ENCODE data around the gene TECPR1. TPM values are rescaled to one million over a fixed set of nuclear protein-coding genes. Genes with fewer than 3 reads are reported as not detected.
A peak's percentile ranks its signal among the peaks of the same experiment; 100 is the strongest.

Gene TECPR1
- total RNA-seq, 2 donors from 2014 or later, result 41.6 to 53.8 TPM

DNA sequence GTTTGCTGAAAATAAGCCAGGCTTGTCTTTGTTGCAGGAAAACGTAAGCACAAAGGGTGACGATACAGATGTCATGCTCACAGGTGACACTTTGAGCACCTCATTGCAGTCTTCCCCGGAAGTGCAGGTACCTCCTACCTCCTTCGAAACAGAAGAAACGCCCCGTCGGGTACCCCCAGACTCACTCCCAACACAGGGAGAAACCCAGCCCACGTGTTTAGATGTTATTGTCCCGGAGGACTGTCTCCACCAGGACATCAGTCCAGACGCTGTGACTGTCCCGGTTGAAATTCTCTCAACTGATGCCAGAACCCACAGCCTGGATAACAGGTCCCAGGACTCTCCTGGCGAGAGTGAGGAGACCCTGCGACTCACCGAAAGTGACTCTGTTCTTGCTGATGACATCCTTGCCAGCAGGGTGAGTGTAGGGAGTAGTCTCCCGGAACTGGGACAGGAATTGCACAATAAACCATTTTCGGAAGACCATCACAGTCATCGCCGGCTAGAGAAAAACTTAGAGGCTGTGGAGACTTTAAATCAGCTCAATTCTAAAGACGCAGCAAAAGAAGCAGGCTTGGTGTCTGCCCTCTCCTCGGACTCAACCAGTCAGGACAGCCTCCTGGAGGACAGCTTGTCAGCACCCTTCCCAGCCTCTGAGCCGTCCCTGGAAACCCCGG, 59.1 kb downstream of the TECPR1 start:
- Histone ChIP-seq H3K27me3 (replicated peaks; ENCODE audit: insufficient read depth) (no peaks in the 10 kb centered on the region), H3K27ac (no peak overlapping the region), H3K4me3 (no peak overlapping the region), H3K9me3 (no peaks in the 10 kb centered on the region), H3K36me3 (peaks cover 26% of the 10 kb centered on the region), H3K4me1 (ENCODE audit: control insufficient read depth in 1 of 2, low read depth in 2 of 2) (no peaks in the 10 kb centered on the region)
- ATAC-seq (ENCODE audit: insufficient number of reproducible peaks, low FRiP score, low read depth) (no peak), DNase-seq (ENCODE audit: low spot score) (no peak)
- TF ChIP-seq, protein P1, sequence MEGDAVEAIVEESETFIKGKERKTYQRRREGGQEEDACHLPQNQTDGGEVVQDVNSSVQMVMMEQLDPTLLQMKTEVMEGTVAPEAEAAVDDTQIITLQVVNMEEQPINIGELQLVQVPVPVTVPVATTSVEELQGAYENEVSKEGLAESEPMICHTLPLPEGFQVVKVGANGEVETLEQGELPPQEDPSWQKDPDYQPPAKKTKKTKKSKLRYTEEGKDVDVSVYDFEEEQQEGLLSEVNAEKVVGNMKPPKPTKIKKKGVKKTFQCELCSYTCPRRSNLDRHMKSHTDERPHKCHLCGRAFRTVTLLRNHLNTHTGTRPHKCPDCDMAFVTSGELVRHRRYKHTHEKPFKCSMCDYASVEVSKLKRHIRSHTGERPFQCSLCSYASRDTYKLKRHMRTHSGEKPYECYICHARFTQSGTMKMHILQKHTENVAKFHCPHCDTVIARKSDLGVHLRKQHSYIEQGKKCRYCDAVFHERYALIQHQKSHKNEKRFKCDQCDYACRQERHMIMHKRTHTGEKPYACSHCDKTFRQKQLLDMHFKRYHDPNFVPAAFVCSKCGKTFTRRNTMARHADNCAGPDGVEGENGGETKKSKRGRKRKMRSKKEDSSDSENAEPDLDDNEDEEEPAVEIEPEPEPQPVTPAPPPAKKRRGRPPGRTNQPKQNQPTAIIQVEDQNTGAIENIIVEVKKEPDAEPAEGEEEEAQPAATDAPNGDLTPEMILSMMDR (IDR thresholded peaks at IDR 0.05), result no peak

DNA sequence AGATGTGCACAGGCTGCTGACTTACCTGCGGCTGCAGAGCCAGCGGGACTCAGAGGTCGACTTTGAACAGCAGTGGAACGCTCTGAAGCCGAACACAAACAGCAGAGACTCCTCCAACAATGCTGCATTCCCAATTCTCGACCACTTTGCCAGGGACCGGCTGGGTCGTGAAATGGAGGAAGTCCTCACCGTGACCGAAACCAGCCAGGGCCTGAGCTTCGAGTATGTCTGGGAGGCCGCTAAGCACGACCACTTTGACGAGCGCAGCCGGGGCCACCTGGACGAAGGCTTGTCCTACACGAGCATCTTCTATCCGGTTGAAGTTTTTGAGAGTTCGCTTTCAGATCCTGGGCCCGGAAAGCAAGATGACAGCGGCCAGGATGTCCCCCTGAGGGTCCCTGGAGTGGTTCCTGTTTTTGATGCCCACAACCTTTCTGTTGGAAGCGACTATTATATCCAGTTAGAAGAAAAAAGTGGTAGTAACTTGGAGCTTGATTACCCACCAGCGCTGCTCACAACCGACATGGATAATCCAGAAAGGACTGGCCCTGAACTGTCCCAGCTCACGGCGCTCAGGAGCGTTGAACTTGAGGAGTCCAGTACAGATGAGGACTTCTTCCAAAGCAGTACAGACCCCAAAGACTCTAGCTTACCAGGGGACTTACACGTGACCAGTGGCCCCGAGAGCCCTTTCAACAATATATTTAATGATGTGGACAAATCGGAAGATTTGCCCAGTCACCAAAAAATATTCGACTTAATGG, 60.2 kb downstream of the TECPR1 start:
- Histone ChIP-seq H3K4me3 (no peak overlapping the region), H3K36me3 (peaks cover 26% of the 10 kb centered on the region), H3K27ac (no peak overlapping the region), H3K27me3 (replicated peaks; ENCODE audit: insufficient read depth) (no peaks in the 10 kb centered on the region), H3K4me1 (ENCODE audit: control insufficient read depth in 1 of 2, low read depth in 2 of 2) (peaks cover 5 to 10% of the 10 kb centered on the region in 2 donors), H3K9me3 (no peaks in the 10 kb centered on the region)
- DNase-seq (ENCODE audit: low spot score) (no peak), ATAC-seq (ENCODE audit: insufficient number of reproducible peaks, low FRiP score, low read depth) (no peak)
- TF ChIP-seq, protein P1 (IDR thresholded peaks at IDR 0.05), result no peak

DNA sequence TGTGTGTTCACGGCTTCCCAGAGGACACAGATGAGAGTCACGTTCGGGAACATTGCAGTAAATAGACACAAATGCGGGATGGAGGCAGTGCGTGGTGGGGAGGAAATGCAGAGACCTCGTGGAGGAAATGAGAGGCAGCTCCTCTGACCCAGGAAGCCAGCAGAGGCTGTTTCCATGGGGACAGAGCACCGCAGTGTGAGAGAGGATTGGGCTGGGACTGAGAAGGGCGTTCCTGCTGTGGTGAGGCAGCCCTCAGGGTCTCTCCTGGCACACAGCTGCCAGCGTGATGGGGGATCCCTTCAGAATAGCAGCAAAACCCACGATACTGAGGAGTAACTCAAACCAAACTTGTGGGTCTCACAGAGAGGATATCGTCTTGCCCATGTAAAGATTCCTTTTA, 62.5 kb downstream of the TECPR1 start:
- TF ChIP-seq, protein P1 (IDR thresholded peaks at IDR 0.05), result no peak
- Histone ChIP-seq H3K27me3 (replicated peaks; ENCODE audit: insufficient read depth) (no peaks in the 10 kb centered on the region), H3K27ac (no peak overlapping the region), H3K4me3 (no peak overlapping the region), H3K4me1 (ENCODE audit: control insufficient read depth in 1 of 2, low read depth in 2 of 2) (peaks cover 11 to 21% of the 10 kb centered on the region in 2 donors), H3K36me3 (peaks cover 26% of the 10 kb centered on the region), H3K9me3 (no peaks in the 10 kb centered on the region)
- ATAC-seq (ENCODE audit: insufficient number of reproducible peaks, low FRiP score, low read depth) (no peak), DNase-seq (ENCODE audit: low spot score) (no peak)

DNA sequence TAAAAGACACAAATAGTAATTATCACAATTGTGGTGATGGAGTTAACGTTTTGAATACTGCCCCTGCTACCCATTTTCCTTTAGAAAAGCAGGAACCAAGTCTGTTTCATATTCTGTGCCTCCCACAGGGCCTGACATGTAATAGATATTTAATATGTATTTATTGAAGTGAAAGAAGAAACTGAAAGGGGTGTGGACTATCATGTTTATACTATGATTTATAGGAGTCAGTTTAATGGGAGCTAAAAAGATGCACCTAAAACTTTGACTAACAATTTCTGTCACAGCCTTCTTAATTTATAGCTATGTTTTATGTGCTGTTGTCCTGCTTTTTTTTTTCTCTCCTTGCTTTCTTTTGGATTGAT, 64.9 kb downstream of the TECPR1 start:
- TF ChIP-seq, protein P1 (IDR thresholded peaks at IDR 0.05), result no peak
- ATAC-seq (ENCODE audit: insufficient number of reproducible peaks, low FRiP score, low read depth), result no peak
- H3K4me3 ChIP-seq, result peak overlapping the region; percentile 32

DNA sequence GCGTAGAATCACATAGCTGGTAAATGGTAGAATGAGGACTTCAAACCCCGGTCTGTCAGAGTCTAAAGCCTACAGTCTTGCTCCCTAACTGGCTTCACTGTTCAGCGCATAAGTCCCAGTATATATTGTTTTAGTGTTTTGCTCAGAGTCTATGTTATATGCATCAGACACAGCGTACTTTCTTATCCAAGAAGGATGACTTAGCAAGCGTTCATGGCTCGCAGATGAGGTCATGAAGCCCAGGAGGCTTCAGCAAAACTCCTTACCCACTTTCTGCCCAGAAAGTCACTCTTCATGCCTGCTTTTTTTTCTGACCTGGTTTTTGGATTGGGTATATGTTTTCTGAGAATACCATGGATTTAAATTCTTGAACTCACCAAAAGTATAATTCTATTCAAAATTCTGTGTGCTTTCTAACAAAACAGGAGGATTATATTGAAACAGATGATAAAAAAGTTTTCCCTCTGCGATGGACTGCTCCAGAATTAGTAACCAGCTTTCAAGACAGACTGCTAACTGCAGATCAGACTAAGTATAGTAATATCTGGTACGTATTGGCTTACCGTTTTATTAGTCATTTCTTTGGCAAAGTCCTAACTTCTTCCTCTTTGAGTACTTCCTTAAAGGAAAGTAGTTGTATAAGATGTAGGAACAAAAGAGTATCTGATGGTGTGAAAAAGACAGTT, 65.4 kb downstream of the TECPR1 start:
- TF ChIP-seq, protein P1 (IDR thresholded peaks at IDR 0.05), result no peak
- H3K4me3 ChIP-seq, result peak overlapping the region; percentile 32
- H3K4me1 ChIP-seq (ENCODE audit: control insufficient read depth in 1 of 2, low read depth in 2 of 2), result peaks cover 11 to 21% of the 10 kb centered on the region in 2 donors
- H3K9me3 ChIP-seq, result no peaks in the 10 kb centered on the region
- no peak for DNase-seq (ENCODE audit: low spot score)
- no peaks in the 10 kb centered on the region for H3K36me3 ChIP-seq
- ATAC-seq (ENCODE audit: insufficient number of reproducible peaks, low FRiP score, low read depth), result peak; percentile 84
- H3K27me3 ChIP-seq (replicated peaks; ENCODE audit: insufficient read depth), result no peaks in the 10 kb centered on the region
- H3K27ac ChIP-seq, result peak overlapping the region; percentile 76 to 93

More for the DNA sequence above, 64.9 kb downstream of the TECPR1 start:
- no peaks in the 10 kb centered on the region for H3K9me3 ChIP-seq
- no peaks in the 10 kb centered on the region for H3K27me3 ChIP-seq (replicated peaks; ENCODE audit: insufficient read depth)
- H3K4me1 ChIP-seq (ENCODE audit: control insufficient read depth in 1 of 2, low read depth in 2 of 2), result peaks cover 11 to 21% of the 10 kb centered on the region in 2 donors
- DNase-seq (ENCODE audit: low spot score), result no peak
- peak overlapping the region; percentile 76 to 93 for H3K27ac ChIP-seq
- peaks cover 3% of the 10 kb centered on the region for H3K36me3 ChIP-seq
